Erythroblast (primary cell): ENCODE measurements around the gene SEMA3A.

Experiments used
- GATA1 ChIP-seq: IDR thresholded peaks from 2 replicates; pipeline ENCODE4 v1.6.1; 2011; ENCODE audit warnings: low read depth, mild to moderate bottlenecking, control low read depth, low read length, moderate library complexity
- POLR2A ChIP-seq: IDR thresholded peaks from 2 replicates; pipeline ENCODE4 v1.6.1; 2011; ENCODE audit warnings: mild to moderate bottlenecking, low read length

- TF ChIP-seq POLR2A (no peak), GATA1 (no peak)
These were observed 152.5 kb downstream of the SEMA3A start for GRCh38 chr7:84042110-84042539.
